GM19023 (cell line): ENCODE results near the gene HOTAIR.

ENCODE experiments used
- ATAC-seq: cut with Tn5 transposase; IDR thresholded peaks from one replicate; pipeline ENCODE4 v1.9.1; 2021; ENCODE audit warnings: mild to moderate bottlenecking, moderate library complexity; ENCODE audit not compliant: unreplicated experiment

HOTAIR gene

DNA sequence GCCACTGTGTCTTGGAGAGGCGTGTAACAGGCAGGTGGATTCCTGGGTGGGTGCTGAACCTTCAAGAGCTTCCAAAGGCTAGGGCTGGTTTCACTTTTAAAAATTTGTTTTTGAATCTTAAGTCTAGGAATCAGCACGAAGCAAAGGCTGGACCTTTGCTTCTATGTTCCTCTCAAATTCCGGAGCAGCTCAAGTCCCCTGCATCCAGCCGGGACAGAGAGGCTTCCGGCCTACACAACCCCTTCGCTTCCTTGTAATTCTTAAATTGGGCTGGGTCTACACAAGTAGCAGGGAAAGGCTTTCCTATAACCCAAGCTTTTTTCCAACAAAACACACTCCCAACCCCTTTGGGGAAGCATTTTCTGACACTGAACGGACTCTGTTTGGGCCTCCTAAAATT, 11.7 kb downstream of the HOTAIR start:
- ATAC-seq, result no peak

DNA sequence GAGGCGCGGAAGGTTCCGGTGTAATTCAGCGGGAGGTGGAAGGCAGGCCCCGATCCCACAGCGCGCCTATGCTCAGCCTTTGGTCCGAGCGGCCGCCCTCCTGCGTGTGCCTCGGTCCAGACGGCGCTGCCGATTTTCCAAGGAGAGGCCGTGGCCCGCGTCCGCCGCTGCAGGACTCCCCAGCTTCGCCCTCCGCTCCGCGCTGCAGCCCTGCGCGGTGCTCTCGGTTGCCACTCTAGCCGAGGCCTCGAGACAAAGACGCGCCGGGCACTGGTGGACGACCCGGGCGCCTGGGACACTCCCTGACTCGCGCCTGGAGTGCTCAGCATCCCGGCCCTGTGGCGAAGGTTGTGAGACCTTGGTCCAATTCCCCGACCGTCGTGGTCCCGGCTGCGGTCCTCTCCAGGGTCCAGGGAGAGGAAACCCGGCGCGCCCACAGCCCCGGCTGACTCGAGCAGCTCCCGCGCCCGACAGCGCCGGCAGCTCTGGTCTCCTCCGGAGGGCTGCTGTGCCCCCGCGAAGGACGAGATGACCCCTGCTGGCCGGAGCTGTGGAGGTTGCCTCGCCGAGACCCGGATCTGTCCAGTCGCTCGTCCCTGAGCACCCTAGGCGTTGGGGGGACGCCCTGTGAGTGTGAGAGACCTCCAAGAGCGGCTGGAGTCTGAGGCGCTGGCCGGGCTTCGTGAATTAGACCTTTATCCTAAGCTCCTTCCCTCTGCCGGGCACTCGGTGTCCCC, 13.6 kb downstream of the HOTAIR start:
- ATAC-seq, result no peak

DNA sequence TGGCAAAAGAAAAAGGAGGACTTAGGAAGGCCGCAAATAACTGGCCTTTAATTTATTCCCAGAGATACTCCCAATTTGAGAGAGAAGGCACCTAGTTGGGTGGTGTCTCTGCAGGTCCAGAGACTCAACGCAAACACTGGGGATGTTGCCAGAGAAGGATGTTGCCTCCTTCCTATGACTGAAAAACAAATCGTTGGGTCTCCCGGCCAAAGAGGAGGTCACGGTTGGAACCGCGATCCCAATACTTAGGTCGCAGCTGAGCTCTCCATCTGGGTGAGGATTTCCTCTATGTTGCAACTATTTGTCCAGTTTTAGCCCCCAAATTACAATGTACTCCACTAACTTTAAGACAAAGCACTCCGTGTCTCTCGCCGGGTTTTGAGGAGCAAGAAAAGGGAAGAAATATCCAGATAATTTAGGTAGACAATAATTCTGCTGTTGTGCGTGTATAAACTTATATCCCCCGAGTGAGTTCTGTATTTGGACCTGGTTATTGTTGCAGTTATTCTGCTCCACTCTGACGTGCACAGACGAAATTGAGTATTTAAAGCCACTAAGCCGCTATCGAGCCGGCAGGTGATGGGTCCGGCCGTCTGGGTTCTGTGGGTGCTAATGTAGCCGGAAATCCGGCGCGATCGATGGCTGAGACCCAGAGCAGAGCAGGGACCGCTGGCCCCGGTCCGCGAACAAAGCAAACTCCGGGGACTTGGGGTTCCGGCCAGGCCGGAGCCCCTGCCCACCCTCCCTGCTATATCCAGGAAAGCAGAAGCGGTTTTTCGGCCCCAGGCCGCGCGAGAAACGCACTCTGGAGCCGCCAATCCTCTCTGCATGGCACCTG, 14.3 kb downstream of the HOTAIR start:
- no peak for ATAC-seq

DNA sequence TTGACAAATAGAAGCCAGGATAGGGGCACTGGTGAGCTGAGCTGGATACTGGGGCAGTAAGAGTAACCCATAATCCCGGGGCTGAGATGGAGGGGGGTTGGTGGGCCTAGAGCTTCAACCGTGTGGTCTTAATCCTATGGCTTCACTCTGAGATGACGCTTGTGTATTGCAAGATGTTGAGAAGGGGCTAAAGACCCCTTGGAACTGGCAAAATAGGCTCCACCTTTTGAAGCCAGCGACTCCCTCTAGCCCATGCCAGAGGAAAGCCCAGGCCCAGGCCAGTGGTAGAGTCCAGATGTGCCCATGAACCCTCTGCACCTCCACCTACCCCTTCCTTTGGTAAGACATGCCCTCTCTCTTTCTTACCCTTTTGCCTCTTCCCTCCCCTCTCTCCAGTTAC, 15.4 kb downstream of the HOTAIR start:
- ATAC-seq, result no peak

DNA sequence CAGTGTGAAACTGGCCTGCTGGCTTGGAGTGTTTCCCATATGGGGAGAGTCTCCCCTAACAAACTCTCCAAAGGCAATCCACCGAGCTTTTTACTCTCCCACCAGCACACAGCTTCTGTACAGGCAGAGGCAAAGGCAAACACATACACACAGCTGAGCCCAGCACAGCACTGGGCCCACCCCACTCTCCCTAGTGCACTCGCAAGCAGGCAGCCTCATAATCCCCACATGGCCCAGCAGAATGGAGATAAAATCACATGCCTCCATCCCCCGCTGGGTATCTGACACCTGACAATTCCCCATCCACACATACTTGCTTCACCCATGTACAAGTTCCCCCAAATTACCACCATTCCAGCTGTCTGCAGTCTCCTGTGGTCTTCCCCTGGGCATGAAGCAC, 16.6 kb downstream of the HOTAIR start:
- no peak for ATAC-seq

DNA sequence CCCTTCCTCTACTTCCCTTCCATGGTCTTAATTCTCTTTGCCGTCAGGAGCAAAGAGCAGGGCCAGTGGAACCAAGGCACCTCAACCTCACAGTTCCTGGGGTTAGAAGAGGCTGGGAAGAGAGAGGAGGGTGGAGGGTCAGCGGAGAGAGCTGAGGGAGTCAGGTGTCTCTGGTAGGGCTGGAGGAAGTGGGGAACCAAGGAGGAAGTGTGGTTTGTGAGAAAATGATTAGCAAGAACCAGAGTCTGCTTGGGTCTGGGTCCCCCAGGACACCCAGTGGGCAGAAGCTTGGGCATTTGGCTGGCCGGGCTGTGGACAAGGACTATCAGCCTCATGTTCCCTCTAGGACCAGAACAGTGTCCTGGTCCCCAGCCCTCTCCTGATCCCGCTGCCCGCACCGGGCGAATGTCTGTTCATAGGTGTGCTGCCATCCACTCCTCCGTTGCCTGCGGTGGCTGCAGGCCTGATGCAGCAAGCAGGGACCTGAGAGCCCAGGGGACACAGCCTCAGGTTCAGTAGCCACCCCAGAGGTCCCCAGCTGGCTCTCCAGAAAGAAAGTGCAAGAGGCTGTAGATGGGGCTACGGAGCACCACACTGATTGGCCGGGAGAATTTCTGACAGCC, 17.7 kb downstream of the HOTAIR start:
- ATAC-seq, result no peak

DNA sequence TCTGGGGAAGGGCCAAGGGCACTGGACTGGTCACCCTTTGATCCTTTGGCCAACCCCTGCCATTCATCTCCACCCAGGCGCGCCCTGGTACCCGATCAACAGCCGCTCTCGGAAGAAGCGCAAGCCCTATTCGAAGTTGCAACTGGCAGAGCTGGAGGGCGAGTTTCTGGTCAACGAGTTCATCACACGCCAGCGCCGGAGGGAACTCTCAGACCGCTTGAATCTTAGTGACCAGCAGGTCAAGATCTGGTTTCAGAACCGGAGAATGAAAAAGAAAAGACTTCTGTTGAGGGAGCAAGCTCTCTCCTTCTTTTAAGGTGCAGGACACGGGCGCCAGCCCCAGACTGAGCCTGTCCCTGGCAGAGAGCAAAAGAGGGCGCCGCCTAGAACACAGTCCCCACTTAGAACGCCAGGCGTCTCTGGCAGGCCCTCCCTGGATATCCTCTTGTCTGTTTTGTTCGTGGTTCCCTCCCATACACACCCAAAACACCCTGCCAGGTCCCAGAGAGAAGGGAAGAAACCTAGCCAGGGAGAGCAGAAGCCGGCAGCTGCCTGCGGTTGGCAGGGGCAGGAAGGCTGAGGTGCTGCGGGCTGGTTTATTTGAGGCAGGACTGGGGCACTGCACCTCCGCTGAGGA, 18.4 kb downstream of the HOTAIR start:
- ATAC-seq, result no peak

DNA sequence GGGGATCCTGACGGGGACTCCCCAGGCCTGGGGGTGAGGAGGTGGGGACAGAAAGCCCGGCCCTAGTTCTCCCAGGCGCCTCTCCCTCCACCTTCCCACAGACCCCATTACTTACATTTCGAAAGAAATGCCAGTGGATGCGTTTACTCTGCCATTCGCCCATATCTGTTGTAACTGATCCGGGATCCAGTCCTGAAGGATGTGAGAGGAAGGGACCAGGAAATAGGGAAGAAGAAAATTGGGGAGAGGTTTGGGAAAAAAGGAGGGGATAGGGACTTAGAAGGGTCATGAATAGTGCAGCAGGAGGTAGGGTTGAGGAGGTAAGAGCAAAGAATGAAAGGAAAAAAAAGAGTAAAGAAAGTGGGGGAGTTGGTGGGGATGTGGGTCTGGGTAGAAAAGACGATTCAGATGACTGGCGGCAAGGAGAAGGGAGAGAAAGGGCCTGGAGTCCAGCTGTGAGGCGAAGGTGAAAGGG, 18.9 kb downstream of the HOTAIR start:
- no peak for ATAC-seq

DNA sequence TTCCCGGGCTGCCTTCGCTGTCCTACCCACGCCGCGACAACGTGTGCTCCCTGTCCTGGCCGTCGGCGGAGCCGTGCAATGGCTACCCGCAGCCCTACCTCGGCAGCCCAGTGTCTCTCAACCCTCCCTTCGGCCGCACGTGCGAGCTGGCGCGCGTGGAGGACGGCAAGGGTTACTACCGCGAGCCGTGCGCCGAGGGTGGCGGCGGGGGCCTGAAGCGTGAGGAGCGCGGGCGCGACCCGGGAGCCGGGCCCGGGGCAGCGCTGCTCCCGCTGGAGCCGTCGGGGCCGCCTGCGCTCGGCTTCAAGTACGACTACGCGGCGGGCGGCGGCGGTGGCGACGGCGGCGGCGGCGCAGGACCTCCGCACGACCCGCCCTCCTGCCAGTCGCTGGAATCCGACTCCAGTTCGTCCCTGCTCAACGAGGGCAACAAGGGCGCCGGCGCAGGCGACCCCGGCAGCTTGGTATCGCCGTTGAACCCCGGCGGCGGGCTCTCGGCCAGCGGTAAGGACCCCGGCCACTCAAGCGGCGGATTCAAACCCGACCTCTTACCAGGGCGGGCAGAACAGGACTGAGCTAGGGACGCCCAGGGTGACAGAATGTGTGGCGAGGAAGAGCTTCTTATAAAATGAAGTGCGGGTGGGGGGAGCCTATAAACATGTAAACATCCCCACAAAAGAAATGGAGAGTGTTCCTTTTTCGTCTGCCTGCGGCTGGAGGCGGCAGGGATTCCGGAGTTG, 19.5 kb downstream of the HOTAIR start:
- ATAC-seq, result no peak

DNA sequence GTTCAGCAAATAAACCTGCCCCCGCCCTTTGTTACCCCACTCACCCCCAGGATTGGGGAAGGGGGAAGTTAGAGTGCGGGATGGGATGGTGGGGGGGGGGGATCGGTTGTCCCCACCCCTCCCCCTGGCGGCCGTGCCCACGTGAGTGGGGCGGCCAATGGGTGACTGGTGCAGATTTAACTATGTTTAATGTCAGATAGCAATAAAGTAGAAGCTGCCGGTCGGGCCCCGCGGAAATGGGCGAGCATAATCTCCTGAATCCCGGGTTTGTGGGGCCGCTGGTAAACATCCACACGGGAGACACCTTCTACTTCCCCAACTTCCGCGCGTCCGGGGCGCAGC, 20.1 kb downstream of the HOTAIR start, which contains the start of gene HOXC12:
Gene HOXC12, plus strand, starts transcription at position 210 of the 342 bp plus-strand sequence. Its CDS starts 27 bp downstream, at position 237.
- no peak for ATAC-seq

DNA sequence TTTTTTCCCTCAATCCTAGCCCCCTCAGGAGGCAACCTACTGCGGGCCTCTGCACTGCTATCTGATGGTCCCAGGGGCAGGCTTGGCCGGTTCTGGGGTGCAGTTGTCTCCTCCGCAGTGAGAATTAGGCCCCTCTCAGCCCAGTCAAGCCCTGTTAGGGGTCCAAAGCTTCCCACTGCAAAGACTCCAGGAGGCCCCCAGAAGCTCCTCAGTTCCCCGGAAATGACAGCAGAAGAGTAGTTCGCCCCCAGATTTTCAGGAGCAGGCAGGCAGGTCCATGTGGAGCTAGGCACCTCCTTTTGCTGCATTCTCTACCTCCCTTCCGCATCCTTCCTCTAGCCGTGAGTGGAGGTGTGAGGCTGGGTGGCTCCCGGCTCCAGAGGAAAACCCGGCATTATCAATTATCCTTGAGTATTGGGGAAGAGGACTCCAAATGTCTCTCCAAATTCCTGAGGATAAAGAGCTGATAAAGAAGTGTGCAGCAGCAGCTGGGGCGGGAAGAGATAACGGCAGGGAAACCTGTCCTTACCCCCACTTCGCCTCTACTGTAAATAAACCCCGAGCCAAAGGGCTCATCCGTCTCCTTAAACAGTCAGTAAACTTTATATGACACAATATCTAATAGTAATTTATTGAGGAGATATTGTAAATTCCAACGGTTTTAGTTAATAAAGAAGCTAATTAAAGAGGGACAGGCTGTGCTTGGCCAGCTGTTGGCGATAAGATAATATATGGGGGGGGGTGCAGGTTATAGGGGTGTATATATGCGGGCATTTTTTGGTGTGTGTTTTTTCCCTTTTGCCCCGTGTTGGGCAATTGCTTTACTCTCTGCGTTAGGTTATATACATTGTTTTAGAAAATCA, 20.7 kb downstream of the HOTAIR start:
- ATAC-seq, result no peak

DNA sequence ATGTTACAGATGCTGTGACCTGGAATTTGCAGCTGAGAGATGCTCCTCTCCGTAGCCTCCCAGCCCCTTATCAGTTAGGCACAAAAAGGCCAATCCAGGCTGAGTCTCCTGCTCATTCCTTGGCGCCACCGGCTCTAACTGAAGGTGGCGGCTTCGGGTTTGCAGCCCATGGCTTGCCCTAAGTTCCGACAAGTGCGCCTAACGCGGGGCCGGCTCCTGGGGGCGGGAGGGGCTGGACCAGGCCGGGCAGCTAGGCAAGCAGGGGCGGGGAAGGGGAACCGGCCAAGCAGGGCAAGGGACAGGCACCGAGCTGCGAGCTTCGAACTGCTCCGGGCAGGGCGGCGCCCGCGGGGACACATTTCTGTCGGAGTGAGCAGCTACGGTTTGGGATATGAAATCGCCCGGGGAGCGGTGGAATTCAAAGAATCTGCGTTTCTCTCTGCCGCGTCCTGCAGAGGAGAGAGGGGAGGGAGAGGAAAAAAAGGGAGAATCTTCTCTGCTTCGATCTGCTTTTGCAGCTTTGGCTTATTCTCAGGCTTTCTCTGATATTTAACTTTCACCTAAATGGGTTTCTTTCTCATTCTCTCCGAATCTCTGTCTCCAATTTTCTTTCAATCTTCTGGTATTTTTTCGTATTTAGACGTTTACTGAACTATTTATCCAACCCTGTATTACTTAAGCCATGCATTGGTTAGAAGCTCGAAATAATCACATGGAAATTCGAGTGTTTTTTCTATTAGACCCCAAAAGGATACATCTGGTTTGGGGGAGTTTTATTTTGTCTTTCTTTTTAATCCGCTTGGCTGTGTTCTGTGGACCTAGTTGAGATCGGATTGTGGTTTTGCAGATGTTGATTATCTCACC, 21.7 kb downstream of the HOTAIR start:
- ATAC-seq, result no peak

DNA sequence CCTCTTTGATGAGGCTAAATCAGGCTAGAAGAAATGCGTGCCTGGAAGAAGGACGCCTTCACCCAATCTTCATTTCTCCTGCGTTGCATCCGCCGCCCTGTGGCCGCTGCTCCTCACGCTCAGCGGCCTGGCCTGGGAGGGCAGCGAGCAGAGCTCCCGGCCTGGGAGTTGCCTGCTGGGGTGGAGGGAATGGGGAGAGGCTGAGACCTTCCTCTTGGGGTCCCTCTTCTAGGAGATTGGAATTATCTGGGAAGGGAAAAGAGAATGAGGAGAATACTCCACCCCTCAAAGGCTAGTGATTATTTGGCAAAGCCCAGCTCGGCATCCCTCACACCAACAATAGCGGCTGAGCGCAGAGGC, 22.4 kb downstream of the HOTAIR start:
- no peak for ATAC-seq

DNA sequence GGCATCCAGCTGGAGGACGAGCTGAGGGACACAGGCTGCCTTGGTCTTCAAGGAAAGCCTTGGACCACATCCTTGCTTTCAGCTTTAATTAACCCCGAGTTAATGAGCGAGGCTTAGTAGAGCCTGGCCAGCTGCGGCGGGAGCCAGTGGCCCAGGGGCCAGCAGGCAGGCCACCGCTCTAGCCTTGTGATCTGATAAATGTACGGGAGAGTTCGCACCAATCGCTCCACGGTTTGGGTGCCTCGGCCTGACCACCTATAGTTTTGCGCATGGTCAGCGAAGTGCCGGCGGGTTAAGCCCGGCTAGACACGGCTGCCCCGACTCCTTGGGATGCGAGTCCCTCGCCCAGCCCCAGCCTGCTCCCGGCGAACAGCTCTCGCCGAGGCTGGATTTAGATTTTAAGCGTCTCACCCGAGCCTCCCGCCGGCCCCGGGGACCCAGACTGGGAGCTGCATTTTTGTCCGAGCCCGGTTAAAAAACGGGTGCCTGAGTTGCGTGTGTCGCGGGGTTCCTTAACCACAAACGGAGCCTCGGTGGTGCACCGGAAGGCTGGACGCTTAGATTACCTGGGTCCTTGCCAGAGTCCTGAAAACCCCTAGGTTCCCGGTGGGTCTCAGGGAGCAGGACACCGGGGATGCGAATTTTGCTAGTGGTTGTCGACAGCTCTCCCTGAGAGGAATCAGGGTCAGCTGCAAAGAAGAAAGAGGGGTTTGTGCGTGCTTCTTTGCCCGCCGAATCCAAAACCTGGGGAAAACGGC, 23.0 kb downstream of the HOTAIR start:
- ATAC-seq, result no peak

DNA sequence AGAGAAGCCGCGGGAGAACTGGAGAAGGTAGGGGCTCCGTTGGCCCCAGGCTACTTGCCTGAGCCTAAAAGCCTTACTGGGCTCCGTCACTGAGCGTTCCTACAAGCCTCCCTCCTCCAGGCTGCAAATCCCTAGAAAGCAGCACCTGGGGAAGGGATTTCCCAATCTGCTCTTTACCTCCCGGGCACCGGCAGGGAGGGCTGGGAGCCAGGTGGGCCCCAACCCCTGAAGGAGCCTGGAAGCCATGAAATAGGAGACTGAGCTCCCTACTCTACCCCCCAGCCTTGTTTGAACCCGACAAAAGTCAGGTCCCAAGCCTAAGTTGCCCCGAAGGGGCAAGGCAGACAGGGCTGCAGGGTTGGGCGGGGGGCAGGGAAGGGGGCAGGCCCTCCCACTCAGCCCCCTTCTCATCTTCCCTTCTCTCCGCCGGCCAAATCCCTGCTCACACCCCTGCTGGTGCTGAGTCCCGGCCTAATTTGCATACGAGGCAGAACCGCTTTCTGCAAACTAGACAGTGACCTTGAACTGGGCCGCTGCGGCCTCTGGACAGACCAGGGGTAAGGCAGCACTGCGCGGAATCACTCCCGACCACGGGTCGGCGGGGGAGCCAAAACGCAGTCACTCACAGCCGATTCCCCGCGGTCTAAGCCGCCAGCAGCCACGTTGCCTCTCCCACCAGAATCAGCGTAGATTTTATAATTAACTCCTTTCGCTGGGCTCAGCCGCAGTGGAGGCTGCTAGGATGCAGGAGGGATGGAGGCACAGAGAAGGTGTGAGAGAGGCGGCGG, 23.8 kb downstream of the HOTAIR start:
- ATAC-seq, result no peak

DNA sequence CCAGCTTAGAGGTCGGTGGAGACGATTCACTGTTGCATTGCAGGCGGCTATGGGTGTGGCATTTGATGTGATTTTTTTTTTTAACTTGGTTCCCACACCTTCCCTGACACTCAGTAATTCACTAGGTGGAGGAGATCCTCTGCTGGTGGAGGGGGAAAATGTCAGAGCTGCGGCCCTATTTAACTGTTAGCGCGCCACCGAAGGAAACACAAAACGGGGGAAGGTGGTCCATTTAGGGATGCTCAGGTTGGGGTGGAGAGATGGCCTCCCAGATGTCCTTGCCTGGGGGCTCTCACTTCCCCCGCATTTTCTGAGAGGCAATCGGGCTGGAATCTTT, 24.3 kb downstream of the HOTAIR start:
- no peak for ATAC-seq

DNA sequence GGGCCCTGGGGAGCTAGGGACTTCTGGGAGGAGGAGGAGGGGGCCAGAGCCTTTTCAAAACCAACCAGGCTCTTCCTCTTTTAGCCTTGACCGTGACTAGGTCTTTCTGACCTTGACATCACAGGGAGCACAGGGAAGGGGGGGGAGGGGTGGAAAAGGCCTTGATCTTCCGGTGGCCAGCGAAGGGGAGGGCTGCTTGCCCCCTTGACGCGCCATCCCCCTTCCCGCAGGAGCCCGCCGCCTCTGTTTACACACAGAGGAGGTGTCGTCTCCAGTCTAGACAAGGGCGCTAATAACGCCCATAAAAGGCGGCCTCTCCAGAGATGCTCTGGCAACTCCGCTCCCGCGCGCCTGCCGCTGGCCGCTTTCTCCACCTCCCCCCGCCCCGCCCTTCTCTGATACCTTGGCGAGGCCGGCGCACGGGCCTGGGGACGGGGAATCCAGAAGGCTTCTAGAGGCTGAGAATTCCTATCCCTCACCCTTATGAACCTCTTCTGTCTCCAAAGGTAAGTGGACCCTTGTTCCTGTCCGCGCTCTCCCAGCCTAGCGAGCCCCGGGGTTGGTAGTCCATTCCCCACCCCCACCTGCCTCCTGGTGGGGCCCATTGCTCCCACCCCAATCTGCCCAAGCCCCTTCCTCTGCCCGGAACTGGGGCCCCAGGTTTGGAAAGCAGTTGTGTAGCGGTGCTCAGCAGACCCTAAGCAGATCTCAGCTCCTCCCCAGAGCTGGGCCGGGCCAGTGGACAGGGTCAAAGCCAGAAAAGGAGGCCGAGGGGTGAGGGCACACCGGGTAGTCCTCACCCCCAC, 24.9 kb downstream of the HOTAIR start:
- ATAC-seq, result no peak
